GM12878 (cell line): ENCODE results near the gene COL21A1. TPM values are rescaled to one million over a fixed set of nuclear protein-coding genes. Genes with fewer than 3 reads are reported as not detected.

Experiments
- ATAC-seq: fragments of 200-7000 bp; cut with Tn5 transposase; 3 replicates; pipeline ENCODE4 v1.9.1; 2020; ENCODE audit warnings: mild to moderate bottlenecking, moderate library complexity
- BruUV-seq: library from RNA; stranded (reverse); fragments of 400-500 nt; replicated peaks from 2 replicates; lab custom pipeline; 2021; lab: Mats Ljungman, UMichigan
- CTCF ChIA-PET: fragments of 300-600 bp; sonication (Branson Sonifier 250); formaldehyde crosslinking; extraction: SDS; loops from one replicate; lab custom pipeline; 2021; ENCODE audit warnings: inconsistent platforms; lab: Yijun Ruan, JAX
- POLR2A ChIA-PET: fragments of 350-600 bp; formaldehyde crosslinking; extraction: SDS; loops from one replicate; lab custom pipeline; 2021; ENCODE audit warnings: inconsistent platforms; lab: Charles Lee
- RAD21 ChIA-PET: fragments of 300-600 bp; sonication (Branson Sonifier 250); formaldehyde crosslinking; loops from one replicate; lab custom pipeline; 2023; ENCODE audit warnings: antibody characterized with exemption; ENCODE audit not compliant: unreplicated experiment; lab: Charles Lee
- SMC1A ChIA-PET: fragments of 300-600 bp; sonication (Branson Sonifier 250); formaldehyde crosslinking; loops from one replicate; lab custom pipeline; 2023; ENCODE audit not compliant: unreplicated experiment, uncharacterized antibody; lab: Charles Lee
- DNase-seq: peaks from one replicate; pipeline ENCODE4 v3.0.0-alpha.2; 2011; ENCODE audit warnings: low read depth, low spot score
- FAIRE-seq: peaks from 3 replicates; lab custom pipeline; 2011; peaks lifted over from hg19 to GRCh38; lab: Jason Lieb, UNC
- H2AFZ ChIP-seq: 2 replicates; pipeline ENCODE4 v1.6.0; 2011; ENCODE audit warnings: low read depth, low read length, control low read depth; ENCODE audit not compliant: control insufficient read depth
- H3K27ac ChIP-seq: 2 replicates; pipeline ENCODE4 v1.5.1; 2011; ENCODE audit warnings: control low read depth; ENCODE audit not compliant: control insufficient read depth, insufficient read depth
- H3K27me3 ChIP-seq, 2 experiments: replicated peaks in 1 of 2; 2 replicates each; pipeline versions ENCODE4 v1.6.0 to v1.6.1; 2011; ENCODE audit warnings: low read length in 1 of 2; ENCODE audit not compliant: control insufficient read depth in 2 of 2, insufficient read depth in 2 of 2
- H3K36me3 ChIP-seq, 2 experiments: 2 replicates each; pipeline ENCODE4 v1.5.1; 2011; ENCODE audit warnings: low read length in 1 of 2; ENCODE audit not compliant: control insufficient read depth in 2 of 2, insufficient read depth in 2 of 2
- H3K4me1 ChIP-seq: 2 replicates; pipeline ENCODE4 v1.6.1; 2011; ENCODE audit warnings: mild to moderate bottlenecking, low read length, moderate library complexity, mixed read lengths; ENCODE audit not compliant: control insufficient read depth, insufficient read depth
- H3K4me2 ChIP-seq: 2 replicates; pipeline ENCODE4 v1.6.0; 2011; ENCODE audit warnings: control low read depth; ENCODE audit not compliant: control insufficient read depth, insufficient read depth
- H3K4me3 ChIP-seq: fragments of 200-600 bp; sonication (generic); 2 replicates; pipeline ENCODE4 v1.5.1; 2016
- H3K79me2 ChIP-seq: 2 replicates; pipeline ENCODE4 v1.6.0; 2011; ENCODE audit warnings: low read length; ENCODE audit not compliant: control insufficient read depth, insufficient read depth
- H3K9ac ChIP-seq: 2 replicates; pipeline ENCODE4 v1.8.0; 2011; ENCODE audit warnings: low read length, control low read depth, mixed read lengths; ENCODE audit not compliant: control insufficient read depth, insufficient read depth
- H3K9me3 ChIP-seq: replicated peaks from 3 replicates; pipeline ENCODE4 v1.5.1; 2011; ENCODE audit warnings: mild to moderate bottlenecking, low read length; ENCODE audit not compliant: control insufficient read depth, insufficient read depth
- H4K20me1 ChIP-seq: 2 replicates; pipeline ENCODE4 v1.6.0; 2011; ENCODE audit not compliant: control insufficient read depth, insufficient read depth
- CHD1 ChIP-seq: IDR thresholded peaks from 2 replicates; pipeline ENCODE4 v1.6.1; 2012; ENCODE audit warnings: low read depth, low read length, improper control_type of control experiment
- CHD4 ChIP-seq: fragments of 200-600 bp; sonication (generic); IDR thresholded peaks from 2 replicates; pipeline ENCODE4 v1.6.1; 2016; ENCODE audit warnings: mild to moderate bottlenecking
- CREM ChIP-seq: IDR thresholded peaks from 2 replicates; pipeline ENCODE4 v1.6.1; 2014; ENCODE audit warnings: antibody characterized with exemption, low read depth
- LARP7 ChIP-seq: fragments of 450-650 bp; IDR thresholded peaks from 2 replicates; pipeline ENCODE4 v1.6.1; 2017; ENCODE audit warnings: mild to moderate bottlenecking
- PAX5 ChIP-seq: IDR thresholded peaks from 2 replicates; pipeline ENCODE4 v1.6.1; 2011; ENCODE audit warnings: low read depth, low read length, borderline replicate concordance
- RAD21 ChIP-seq: IDR thresholded peaks from 2 replicates; pipeline ENCODE4 v1.6.1; 2011; ENCODE audit warnings: mild to moderate bottlenecking, low read depth, low read length, moderate library complexity; ENCODE audit not compliant: insufficient read depth
- RUNX3 ChIP-seq: IDR thresholded peaks from 2 replicates; pipeline ENCODE4 v1.6.1; 2012; ENCODE audit warnings: low read length, inconsistent platforms
- SMARCA5 ChIP-seq: fragments of 450-650 bp; IDR thresholded peaks from 2 replicates; pipeline ENCODE4 v1.6.1; 2017; ENCODE audit warnings: mild to moderate bottlenecking
- WGBS: methylation state at CpG from one replicate; pipeline ENCODE4 v1.1.6; 2016; ENCODE audit warnings: low lambda C conversion rate; ENCODE audit not compliant: insufficient replicate concordance, insufficient coverage; ENCODE audit errors: missing lambda C conversion rate; 5-methylcytosine and 5-hydroxymethylcytosine counted together
- in situ Hi-C: fragments of 300-500 bp; cut with MboI; formaldehyde crosslinking; loops from 9 replicates; pipeline ENCODE4 v1.14.3; 2018; ENCODE audit warnings: mixed read lengths
- intact Hi-C: fragments of 100-400 bp; cut with micrococcal nuclease; formaldehyde crosslinking; loops from one replicate; pipeline ENCODE4 v1.14.2; 2022; ENCODE audit not compliant: unreplicated experiment
- polyA plus RNA-seq, 11 experiments: library from polyadenylated mRNA; depleted of rRNA in 4 of 11; unstranded in 6 of 11; stranded (reverse) in 5 of 11; fragments of >200 nt; fragmentation: Nextera tagmentation in 4 of 11; fragmentation: Illumina TruSeq in 1 of 11; extraction: Ambion mirVana in 4 of 11; extraction: Trizol in 1 of 11; gene quantifications; 1 replicate in 1 of 11; 2 replicates in 10 of 11; pipeline versions ENCODE4 v1.2.1 to v1.2.3, GENCODE V29; 2011 to 2016; ENCODE audit warnings: inconsistent platforms in 2 of 11, missing spikeins in 2 of 11, low read depth in 1 of 11
- total RNA-seq, 4 experiments: library from RNA; depleted of rRNA in 3 of 4; stranded (reverse); fragments of >200 nt in 3 of 4; fragmentation: Illumina TruSeq in 1 of 4; extraction: Trizol in 1 of 4; gene quantifications; 2 replicates each; pipeline versions ENCODE4 v1.2.1 to v1.2.3, GENCODE V29; 2013 to 2021

Gene COL21A1
- total and polyA plus RNA-seq, 10 of the 15 experiments (the other 5 are each of a cell fraction or from before 2014, with no cell fraction given) = 0.10 TPM; not detected in 9

DNA sequence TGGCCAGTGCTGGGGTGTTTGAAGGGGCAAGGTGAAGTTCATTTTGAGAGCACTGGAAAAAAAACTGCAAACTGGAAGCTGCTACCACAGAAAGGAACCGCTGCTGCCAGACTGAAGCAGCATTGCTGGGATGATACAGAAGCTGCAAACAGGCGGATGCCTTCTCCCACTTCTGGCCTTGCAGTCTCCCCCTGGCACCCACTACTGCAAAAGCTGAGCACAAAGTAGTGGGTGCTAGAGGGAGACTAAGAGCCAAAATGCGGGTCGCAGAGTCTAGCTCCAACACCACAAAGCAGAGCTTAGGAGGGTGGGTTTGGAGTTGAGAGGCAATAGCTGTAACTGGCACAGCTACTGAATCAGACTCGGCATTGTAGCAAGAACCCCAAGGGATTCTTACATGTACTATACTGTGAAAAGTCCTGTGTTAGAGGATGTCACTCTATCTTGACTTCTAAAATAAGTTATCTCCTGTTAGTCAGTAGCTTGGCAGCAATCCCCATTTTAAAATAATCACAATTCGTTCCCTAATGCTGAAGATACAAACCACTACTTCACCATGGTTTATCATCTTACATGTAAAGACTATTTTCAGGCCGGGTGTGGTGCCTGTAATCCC lies 44.0 kb upstream of the COL21A1 start:
- in situ Hi-C loops = no loop called here
- no peak overlapping the region for H3K4me3 ChIP-seq
- FAIRE-seq = no peak

DNA sequence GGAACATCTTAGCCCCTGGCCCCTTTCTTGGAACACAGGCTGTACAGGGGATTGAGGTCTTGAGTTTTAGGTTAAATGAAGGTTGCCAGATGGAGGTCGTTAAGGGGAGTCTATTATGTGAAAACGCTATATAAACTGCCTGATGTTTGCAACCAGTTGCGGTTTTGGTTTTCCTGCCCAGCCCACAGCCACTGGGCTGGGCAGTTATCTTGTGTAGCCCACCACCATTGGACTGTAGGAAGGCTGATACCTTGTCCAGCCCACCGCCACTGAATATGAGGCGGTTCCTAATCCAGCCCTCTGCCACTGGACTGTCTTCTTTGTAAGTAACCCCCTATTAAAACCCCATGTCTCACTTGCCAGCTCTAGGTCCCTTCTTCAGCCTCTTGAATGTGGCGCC lies 42.3 kb upstream of the COL21A1 start:
- BruUV-seq = no TSS peak
- Histone ChIP-seq H3K79me2 (no peaks in the 10 kb centered on the region), H3K27ac (no peak overlapping the region), H3K9me3 (no peaks in the 10 kb centered on the region), H4K20me1 (no peaks in the 10 kb centered on the region), H3K4me3 (no peak overlapping the region), H3K27me3 (no peaks in the 10 kb centered on the region; a peak in 1 of 4 replicates), H3K4me2 (no peak overlapping the region), H3K9ac (no peak overlapping the region), H3K36me3 (no peaks in the 10 kb centered on the region), H3K4me1 (no peaks in the 10 kb centered on the region), H2AFZ (no peak overlapping the region)
- no peak for DNase-seq
- ATAC-seq = no peak
- in situ Hi-C loops (no loop called here), intact Hi-C loops (loop anchor here (5.0 to 10.0 kb wide), 3 partner anchors 685 to 1015 kb away; no protein-coding TSS in a partner anchor)
- ChIA-PET CTCF (interaction anchor here (1.0 kb wide), 1 partner anchor 1013 kb away, joined by 3 read pairs; no protein-coding TSS in a partner anchor), POLR2A (no interaction called here), SMC1A (no interaction called here), RAD21 (no interaction called here)
- no peak for FAIRE-seq
- 23% methylated on average over 5 of the region's 6 CpGs for WGBS
- TF ChIP-seq CHD4 (no peak), RUNX3 (no peak), CHD1 (no peak), CREM (no peak), PAX5 (no peak)

More for the DNA sequence above, 44.0 kb upstream of the COL21A1 start:
- H3K36me3 ChIP-seq = no peaks in the 10 kb centered on the region
- H3K4me2 ChIP-seq = no peak overlapping the region
- no TSS peak for BruUV-seq
- RAD21 ChIA-PET = interaction anchor here (1.0 to 2.2 kb wide), 3 partner anchors 674 to 1015 kb away, joined by 3 to 8 read pairs (median 7); no protein-coding TSS in a partner anchor
- TF ChIP-seq LARP7 (no peak), RAD21 (no peak), SMARCA5 (no peak)
- DNase-seq (no peak), ATAC-seq (no peak)
- no peaks in the 10 kb centered on the region for H3K79me2 ChIP-seq
- CTCF ChIA-PET = interaction anchor here (1.0 to 2.4 kb wide), 3 partner anchors 243 to 1015 kb away, joined by 4 to 8 read pairs (median 6); no protein-coding TSS in a partner anchor
- SMC1A ChIA-PET = no interaction called here
- H2AFZ ChIP-seq = no peak overlapping the region
- intact Hi-C loops = loop anchor here (5.0 to 10.0 kb wide), 3 partner anchors 687 to 1017 kb away; no protein-coding TSS in a partner anchor
- POLR2A ChIA-PET = no interaction called here
- H3K4me1 ChIP-seq = no peaks in the 10 kb centered on the region
- H3K27ac ChIP-seq = no peak overlapping the region
- WGBS = 27% methylated on average over 7 of the region's 7 CpGs
- H3K9ac ChIP-seq = no peak overlapping the region
- no peaks in the 10 kb centered on the region for H3K9me3 ChIP-seq
- no peaks in the 10 kb centered on the region; a peak in 1 of 4 replicates for H3K27me3 ChIP-seq
- no peaks in the 10 kb centered on the region for H4K20me1 ChIP-seq
